GM23338 (cell line): ENCODE measurements around the gene ROPN1L. TPM values are rescaled to one million over a fixed set of nuclear protein-coding genes. Genes with fewer than 3 reads are reported as not detected.

Experiments
- ATAC-seq: fragments of 200-7000 bp; cut with Tn5 transposase; 3 replicates; pipeline ENCODE4 v1.9.1; 2020
- DNase-seq: peaks from one replicate; pipeline ENCODE4 v3.0.0-alpha.2; 2015; ENCODE audit warnings: low spot score
- H2AFZ ChIP-seq: fragments of 200-600 bp; sonication (generic); 2 replicates; pipeline ENCODE4 v1.8.0; 2016; ENCODE audit warnings: antibody characterized with exemption, mild to moderate bottlenecking, moderate library complexity
- H3F3A ChIP-seq: fragments of 200-600 bp; sonication (generic); replicated peaks from 2 replicates; pipeline ENCODE4 v1.8.0; 2017; ENCODE audit warnings: antibody characterized with exemption, mixed run types, low read depth
- H3K27ac ChIP-seq: fragments of 200-600 bp; sonication (generic); 2 replicates; pipeline ENCODE4 v1.6.1; 2016; ENCODE audit warnings: low read depth
- H3K27me3 ChIP-seq: fragments of 200-600 bp; sonication (generic); 2 replicates; pipeline ENCODE4 v1.8.0; 2016; ENCODE audit warnings: mild to moderate bottlenecking, mixed run types, moderate library complexity; ENCODE audit not compliant: insufficient read depth
- H3K36me3 ChIP-seq: fragments of 200-600 bp; sonication (generic); 2 replicates; pipeline ENCODE4 v1.8.0; 2016; ENCODE audit warnings: mild to moderate bottlenecking; ENCODE audit not compliant: insufficient read depth
- H3K4me1 ChIP-seq: fragments of 200-600 bp; sonication (generic); 2 replicates; pipeline ENCODE4 v1.8.0; 2016; ENCODE audit warnings: mild to moderate bottlenecking, moderate library complexity; ENCODE audit not compliant: insufficient read depth
- H3K4me2 ChIP-seq: fragments of 200-600 bp; sonication (generic); 2 replicates; pipeline ENCODE4 v1.7.1; 2017; ENCODE audit warnings: mixed run types
- H3K4me3 ChIP-seq: fragments of 200-600 bp; sonication (generic); 2 replicates; pipeline ENCODE4 v1.6.1; 2016; ENCODE audit warnings: mixed run types
- H3K79me2 ChIP-seq: fragments of 200-600 bp; sonication (generic); replicated peaks from 2 replicates; pipeline ENCODE4 v1.8.0; 2017; ENCODE audit warnings: mild to moderate bottlenecking; ENCODE audit not compliant: insufficient read depth
- H3K9me2 ChIP-seq: fragments of 200-600 bp; sonication (generic); 2 replicates; pipeline ENCODE4 v1.8.0; 2017; ENCODE audit not compliant: insufficient read depth
- H4K20me1 ChIP-seq: fragments of 200-600 bp; sonication (generic); replicated peaks from 2 replicates; pipeline ENCODE4 v1.8.0; 2017; ENCODE audit warnings: mild to moderate bottlenecking; ENCODE audit not compliant: insufficient read depth
- H3K27ac Mint-ChIP-seq: 2 replicates; pipeline ENCODE4 v1.8.0; 2020; ENCODE audit warnings: inconsistent platforms, mild to moderate bottlenecking, moderate library complexity, mixed read lengths
- H3K27me3 Mint-ChIP-seq: 3 replicates; pipeline ENCODE4 v1.8.0; 2022; ENCODE audit warnings: low read depth, mild to moderate bottlenecking, moderate library complexity, mixed read lengths, inconsistent platforms; ENCODE audit not compliant: insufficient read depth, poor library complexity
- H3K36me3 Mint-ChIP-seq: 3 replicates; pipeline ENCODE4 v1.8.0; 2021; ENCODE audit warnings: low read depth, mild to moderate bottlenecking, inconsistent platforms, moderate library complexity, mixed read lengths
- H3K4me1 Mint-ChIP-seq: 3 replicates; pipeline ENCODE4 v1.8.0; 2020; ENCODE audit warnings: mild to moderate bottlenecking, inconsistent platforms, mixed read lengths
- H3K4me3 Mint-ChIP-seq: 3 replicates; pipeline ENCODE4 v1.8.0; 2021; ENCODE audit warnings: moderate library complexity, mild to moderate bottlenecking, inconsistent platforms, mixed read lengths
- H3K9me3 Mint-ChIP-seq: 3 replicates; pipeline ENCODE4 v1.8.0; 2020; ENCODE audit warnings: moderate library complexity, mild to moderate bottlenecking, inconsistent platforms, mixed read lengths
- CREB1 ChIP-seq: fragments of 250-450 bp; sonication (Bioruptor Pico); IDR thresholded peaks from 2 replicates; pipeline ENCODE4 v1.5.0; 2020; ENCODE audit warnings: low read depth, mild to moderate bottlenecking, moderate library complexity
- EZH2 ChIP-seq: fragments of 200-600 bp; sonication (generic); IDR thresholded peaks from one replicate; pipeline ENCODE4 v1.8.0; 2017; ENCODE audit warnings: antibody characterized with exemption, mild to moderate bottlenecking, low read depth; ENCODE audit not compliant: unreplicated experiment
- EZH2phosphoT487 ChIP-seq: fragments of 200-600 bp; sonication (generic); IDR thresholded peaks from one replicate; pipeline ENCODE4 v1.8.1; 2018; ENCODE audit warnings: antibody characterized with exemption; ENCODE audit not compliant: unreplicated experiment
- JUNB ChIP-seq: IDR thresholded peaks from one replicate; pipeline ENCODE4 v1.6.1; 2016; ENCODE audit warnings: antibody characterized with exemption; ENCODE audit not compliant: unreplicated experiment
- NANOG ChIP-seq: IDR thresholded peaks from 2 replicates; pipeline ENCODE4 v1.6.1; 2016; ENCODE audit warnings: antibody characterized with exemption, borderline replicate concordance
- POLR2AphosphoS5 ChIP-seq: IDR thresholded peaks from 2 replicates; pipeline ENCODE4 v1.6.1; 2016; ENCODE audit warnings: antibody characterized with exemption, low read depth
- STAT1 ChIP-seq: IDR thresholded peaks from one replicate; pipeline ENCODE4 v1.6.1; 2016; ENCODE audit warnings: antibody characterized with exemption; ENCODE audit not compliant: unreplicated experiment
- ZNF114 ChIP-seq: fragments of 250-450 bp; sonication (Bioruptor Pico); IDR thresholded peaks from 2 replicates; pipeline ENCODE4 v1.5.0; 2020; ENCODE audit warnings: mild to moderate bottlenecking, moderate library complexity
- ZNF331 ChIP-seq: fragments of 250-450 bp; sonication (Bioruptor Pico); IDR thresholded peaks from 2 replicates; pipeline ENCODE4 v1.5.0; 2020; ENCODE audit warnings: low read depth, mild to moderate bottlenecking, moderate library complexity
- polyA plus RNA-seq: library from polyadenylated mRNA; unstranded; fragments of >200 nt; fragmentation: Nextera tagmentation; extraction: Ambion mirVana; gene quantifications from 2 replicates; pipeline ENCODE4 v1.2.1, GENCODE V29; 2016
- total RNA-seq: library from RNA; depleted of rRNA; stranded (reverse); fragments of >200 nt; shearing (Covaris generic); gene quantifications from 2 replicates; pipeline ENCODE4 v1.2.3, GENCODE V29; 2014
- TF ChIP-seq, protein P1 (sequence below), 2 experiments: fragments of 200-600 bp in 1 of 2; sonication (generic) in 1 of 2; conservative IDR thresholded peaks; 2 replicates each; pipeline versions ENCODE4 v1.5.1 to v1.6.1; 2016 to 2017; ENCODE audit warnings: antibody characterized with exemption in 2 of 2, low read depth in 2 of 2, mild to moderate bottlenecking in 2 of 2, moderate library complexity in 1 of 2
- TF ChIP-seq, protein P2 (sequence below): IDR thresholded peaks from 2 replicates; pipeline ENCODE4 v1.6.1; 2016; ENCODE audit warnings: antibody characterized with exemption
- TF ChIP-seq, protein P3 (sequence below): fragments of 250-450 bp; sonication (Bioruptor Pico); IDR thresholded peaks from 2 replicates; pipeline ENCODE4 v1.5.0; 2020; ENCODE audit warnings: mild to moderate bottlenecking, moderate library complexity
- TF ChIP-seq, protein P4 (sequence below): IDR thresholded peaks from one replicate; pipeline ENCODE4 v1.6.1; 2018; ENCODE audit warnings: antibody characterized with exemption; ENCODE audit not compliant: unreplicated experiment

ROPN1L gene
- total and polyA plus RNA-seq, 2 experiments from 2014 or later = 0.57 TPM; not detected in 1

DNA sequence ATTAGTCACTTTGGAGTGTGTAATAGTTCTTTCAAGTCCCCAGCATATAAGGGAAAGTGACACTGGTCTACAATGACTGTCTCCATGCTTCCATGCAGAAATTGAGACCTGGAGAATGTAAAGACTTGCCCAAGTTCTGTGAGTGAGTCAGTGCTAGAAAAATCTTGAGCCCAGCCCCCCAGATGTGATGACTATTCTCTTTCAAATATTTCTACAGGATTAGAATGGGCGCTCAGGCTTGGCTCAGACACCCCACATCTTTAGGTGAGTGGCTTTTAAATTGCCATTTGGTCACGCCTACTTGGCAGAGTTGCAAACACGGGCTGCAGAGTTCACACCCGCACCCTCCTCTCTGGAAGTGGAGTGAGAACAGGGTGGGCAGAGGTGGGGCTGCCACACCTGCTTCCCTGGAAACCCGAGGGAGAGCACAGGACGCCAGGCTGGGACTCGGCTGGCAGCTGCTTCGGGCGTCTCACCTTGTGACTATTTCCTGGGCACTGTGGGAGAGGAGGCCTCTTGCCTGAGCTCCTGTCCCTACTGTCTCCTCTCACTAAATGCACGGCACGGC is 37.6 kb downstream of the ROPN1L start:
- H3K9me3 Mint-ChIP-seq = peaks cover 8% of the 10 kb centered on the region; the same call in 2 of the 3 replicates
- no peak overlapping the region for H3K27ac Mint-ChIP-seq
- Histone ChIP-seq H4K20me1 (no peaks in the 10 kb centered on the region), H3K27ac (no peak overlapping the region), H3K36me3 (no peaks in the 10 kb centered on the region), H3K27me3 (no peaks in the 10 kb centered on the region), H3K4me1 (peaks cover 12% of the 10 kb centered on the region), H3K4me2 (no peak overlapping the region), H3K79me2 (no peaks in the 10 kb centered on the region), H3K9me2 (no peaks in the 10 kb centered on the region), H3F3A (no peaks in the 10 kb centered on the region), H3K4me3 (no peak overlapping the region), H2AFZ (peak overlapping the region; percentile 59; the same call in 1 of the 2 replicates)
- H3K4me1 Mint-ChIP-seq = peaks cover 25% of the 10 kb centered on the region
- peaks cover 3% of the 10 kb centered on the region; the same call in 1 of the 3 replicates for H3K36me3 Mint-ChIP-seq
- peaks cover 8% of the 10 kb centered on the region for H3K27me3 Mint-ChIP-seq
- TF ChIP-seq, protein P1, sequence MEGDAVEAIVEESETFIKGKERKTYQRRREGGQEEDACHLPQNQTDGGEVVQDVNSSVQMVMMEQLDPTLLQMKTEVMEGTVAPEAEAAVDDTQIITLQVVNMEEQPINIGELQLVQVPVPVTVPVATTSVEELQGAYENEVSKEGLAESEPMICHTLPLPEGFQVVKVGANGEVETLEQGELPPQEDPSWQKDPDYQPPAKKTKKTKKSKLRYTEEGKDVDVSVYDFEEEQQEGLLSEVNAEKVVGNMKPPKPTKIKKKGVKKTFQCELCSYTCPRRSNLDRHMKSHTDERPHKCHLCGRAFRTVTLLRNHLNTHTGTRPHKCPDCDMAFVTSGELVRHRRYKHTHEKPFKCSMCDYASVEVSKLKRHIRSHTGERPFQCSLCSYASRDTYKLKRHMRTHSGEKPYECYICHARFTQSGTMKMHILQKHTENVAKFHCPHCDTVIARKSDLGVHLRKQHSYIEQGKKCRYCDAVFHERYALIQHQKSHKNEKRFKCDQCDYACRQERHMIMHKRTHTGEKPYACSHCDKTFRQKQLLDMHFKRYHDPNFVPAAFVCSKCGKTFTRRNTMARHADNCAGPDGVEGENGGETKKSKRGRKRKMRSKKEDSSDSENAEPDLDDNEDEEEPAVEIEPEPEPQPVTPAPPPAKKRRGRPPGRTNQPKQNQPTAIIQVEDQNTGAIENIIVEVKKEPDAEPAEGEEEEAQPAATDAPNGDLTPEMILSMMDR (conservative IDR thresholded peaks at IDR 0.05; ENCODE audit: low read depth in 2 of 2) = no peak
- TF ChIP-seq, protein P2, sequence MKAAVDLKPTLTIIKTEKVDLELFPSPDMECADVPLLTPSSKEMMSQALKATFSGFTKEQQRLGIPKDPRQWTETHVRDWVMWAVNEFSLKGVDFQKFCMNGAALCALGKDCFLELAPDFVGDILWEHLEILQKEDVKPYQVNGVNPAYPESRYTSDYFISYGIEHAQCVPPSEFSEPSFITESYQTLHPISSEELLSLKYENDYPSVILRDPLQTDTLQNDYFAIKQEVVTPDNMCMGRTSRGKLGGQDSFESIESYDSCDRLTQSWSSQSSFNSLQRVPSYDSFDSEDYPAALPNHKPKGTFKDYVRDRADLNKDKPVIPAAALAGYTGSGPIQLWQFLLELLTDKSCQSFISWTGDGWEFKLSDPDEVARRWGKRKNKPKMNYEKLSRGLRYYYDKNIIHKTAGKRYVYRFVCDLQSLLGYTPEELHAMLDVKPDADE = no peak
- TF ChIP-seq EZH2phosphoT487 = no peak
- no peak for TF ChIP-seq JUNB
- TF ChIP-seq NANOG = no peak
- TF ChIP-seq, protein P3, sequence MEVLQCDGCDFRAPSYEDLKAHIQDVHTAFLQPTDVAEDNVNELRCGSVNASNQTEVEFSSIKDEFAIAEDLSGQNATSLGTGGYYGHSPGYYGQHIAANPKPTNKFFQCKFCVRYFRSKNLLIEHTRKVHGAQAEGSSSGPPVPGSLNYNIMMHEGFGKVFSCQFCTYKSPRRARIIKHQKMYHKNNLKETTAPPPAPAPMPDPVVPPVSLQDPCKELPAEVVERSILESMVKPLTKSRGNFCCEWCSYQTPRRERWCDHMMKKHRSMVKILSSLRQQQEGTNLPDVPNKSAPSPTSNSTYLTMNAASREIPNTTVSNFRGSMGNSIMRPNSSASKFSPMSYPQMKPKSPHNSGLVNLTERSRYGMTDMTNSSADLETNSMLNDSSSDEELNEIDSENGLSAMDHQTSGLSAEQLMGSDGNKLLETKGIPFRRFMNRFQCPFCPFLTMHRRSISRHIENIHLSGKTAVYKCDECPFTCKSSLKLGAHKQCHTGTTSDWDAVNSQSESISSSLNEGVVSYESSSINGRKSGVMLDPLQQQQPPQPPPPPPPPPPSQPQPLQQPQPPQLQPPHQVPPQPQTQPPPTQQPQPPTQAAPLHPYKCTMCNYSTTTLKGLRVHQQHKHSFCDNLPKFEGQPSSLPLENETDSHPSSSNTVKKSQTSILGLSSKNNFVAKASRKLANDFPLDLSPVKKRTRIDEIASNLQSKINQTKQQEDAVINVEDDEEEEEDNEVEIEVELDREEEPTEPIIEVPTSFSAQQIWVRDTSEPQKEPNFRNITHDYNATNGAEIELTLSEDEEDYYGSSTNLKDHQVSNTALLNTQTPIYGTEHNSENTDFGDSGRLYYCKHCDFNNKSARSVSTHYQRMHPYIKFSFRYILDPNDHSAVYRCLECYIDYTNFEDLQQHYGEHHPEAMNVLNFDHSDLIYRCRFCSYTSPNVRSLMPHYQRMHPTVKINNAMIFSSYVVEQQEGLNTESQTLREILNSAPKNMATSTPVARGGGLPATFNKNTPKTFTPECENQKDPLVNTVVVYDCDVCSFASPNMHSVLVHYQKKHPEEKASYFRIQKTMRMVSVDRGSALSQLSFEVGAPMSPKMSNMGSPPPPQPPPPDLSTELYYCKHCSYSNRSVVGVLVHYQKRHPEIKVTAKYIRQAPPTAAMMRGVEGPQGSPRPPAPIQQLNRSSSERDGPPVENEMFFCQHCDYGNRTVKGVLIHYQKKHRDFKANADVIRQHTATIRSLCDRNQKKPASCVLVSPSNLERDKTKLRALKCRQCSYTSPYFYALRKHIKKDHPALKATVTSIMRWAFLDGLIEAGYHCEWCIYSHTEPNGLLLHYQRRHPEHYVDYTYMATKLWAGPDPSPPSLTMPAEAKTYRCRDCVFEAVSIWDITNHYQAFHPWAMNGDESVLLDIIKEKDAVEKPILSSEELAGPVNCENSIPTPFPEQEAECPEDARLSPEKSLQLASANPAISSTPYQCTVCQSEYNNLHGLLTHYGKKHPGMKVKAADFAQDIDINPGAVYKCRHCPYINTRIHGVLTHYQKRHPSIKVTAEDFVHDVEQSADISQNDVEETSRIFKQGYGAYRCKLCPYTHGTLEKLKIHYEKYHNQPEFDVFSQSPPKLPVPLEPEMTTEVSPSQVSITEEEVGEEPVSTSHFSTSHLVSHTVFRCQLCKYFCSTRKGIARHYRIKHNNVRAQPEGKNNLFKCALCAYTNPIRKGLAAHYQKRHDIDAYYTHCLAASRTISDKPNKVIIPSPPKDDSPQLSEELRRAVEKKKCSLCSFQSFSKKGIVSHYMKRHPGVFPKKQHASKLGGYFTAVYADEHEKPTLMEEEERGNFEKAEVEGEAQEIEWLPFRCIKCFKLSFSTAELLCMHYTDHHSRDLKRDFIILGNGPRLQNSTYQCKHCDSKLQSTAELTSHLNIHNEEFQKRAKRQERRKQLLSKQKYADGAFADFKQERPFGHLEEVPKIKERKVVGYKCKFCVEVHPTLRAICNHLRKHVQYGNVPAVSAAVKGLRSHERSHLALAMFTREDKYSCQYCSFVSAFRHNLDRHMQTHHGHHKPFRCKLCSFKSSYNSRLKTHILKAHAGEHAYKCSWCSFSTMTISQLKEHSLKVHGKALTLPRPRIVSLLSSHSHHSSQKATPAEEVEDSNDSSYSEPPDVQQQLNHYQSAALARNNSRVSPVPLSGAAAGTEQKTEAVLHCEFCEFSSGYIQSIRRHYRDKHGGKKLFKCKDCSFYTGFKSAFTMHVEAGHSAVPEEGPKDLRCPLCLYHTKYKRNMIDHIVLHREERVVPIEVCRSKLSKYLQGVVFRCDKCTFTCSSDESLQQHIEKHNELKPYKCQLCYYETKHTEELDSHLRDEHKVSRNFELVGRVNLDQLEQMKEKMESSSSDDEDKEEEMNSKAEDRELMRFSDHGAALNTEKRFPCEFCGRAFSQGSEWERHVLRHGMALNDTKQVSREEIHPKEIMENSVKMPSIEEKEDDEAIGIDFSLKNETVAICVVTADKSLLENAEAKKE = no peak
- no peak for TF ChIP-seq STAT1
- TF ChIP-seq EZH2 = no peak
- no peak for TF ChIP-seq ZNF114
- TF ChIP-seq, protein P4, sequence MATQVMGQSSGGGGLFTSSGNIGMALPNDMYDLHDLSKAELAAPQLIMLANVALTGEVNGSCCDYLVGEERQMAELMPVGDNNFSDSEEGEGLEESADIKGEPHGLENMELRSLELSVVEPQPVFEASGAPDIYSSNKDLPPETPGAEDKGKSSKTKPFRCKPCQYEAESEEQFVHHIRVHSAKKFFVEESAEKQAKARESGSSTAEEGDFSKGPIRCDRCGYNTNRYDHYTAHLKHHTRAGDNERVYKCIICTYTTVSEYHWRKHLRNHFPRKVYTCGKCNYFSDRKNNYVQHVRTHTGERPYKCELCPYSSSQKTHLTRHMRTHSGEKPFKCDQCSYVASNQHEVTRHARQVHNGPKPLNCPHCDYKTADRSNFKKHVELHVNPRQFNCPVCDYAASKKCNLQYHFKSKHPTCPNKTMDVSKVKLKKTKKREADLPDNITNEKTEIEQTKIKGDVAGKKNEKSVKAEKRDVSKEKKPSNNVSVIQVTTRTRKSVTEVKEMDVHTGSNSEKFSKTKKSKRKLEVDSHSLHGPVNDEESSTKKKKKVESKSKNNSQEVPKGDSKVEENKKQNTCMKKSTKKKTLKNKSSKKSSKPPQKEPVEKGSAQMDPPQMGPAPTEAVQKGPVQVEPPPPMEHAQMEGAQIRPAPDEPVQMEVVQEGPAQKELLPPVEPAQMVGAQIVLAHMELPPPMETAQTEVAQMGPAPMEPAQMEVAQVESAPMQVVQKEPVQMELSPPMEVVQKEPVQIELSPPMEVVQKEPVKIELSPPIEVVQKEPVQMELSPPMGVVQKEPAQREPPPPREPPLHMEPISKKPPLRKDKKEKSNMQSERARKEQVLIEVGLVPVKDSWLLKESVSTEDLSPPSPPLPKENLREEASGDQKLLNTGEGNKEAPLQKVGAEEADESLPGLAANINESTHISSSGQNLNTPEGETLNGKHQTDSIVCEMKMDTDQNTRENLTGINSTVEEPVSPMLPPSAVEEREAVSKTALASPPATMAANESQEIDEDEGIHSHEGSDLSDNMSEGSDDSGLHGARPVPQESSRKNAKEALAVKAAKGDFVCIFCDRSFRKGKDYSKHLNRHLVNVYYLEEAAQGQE = no peak
- no peak for TF ChIP-seq POLR2AphosphoS5
- TF ChIP-seq CREB1 (CRISPR knock-in tag) = no peak
- no peak for TF ChIP-seq ZNF331 (CRISPR knock-in tag)
- no peak overlapping the region for H3K4me3 Mint-ChIP-seq
- DNase-seq (no peak), ATAC-seq (no peak)
